Karpas-422 (cell line): Measurements from ENCODE around the gene LARGE1. TPM values are rescaled to one million over a fixed set of nuclear protein-coding genes. Genes with fewer than 3 reads are reported as not detected.

ENCODE experiments used
- DNase-seq: peaks from one replicate; pipeline ENCODE4 v3.0.0-alpha.2; 2015
- H2AFZ ChIP-seq: fragments of 200-600 bp; sonication (generic); 2 replicates; pipeline ENCODE4 v1.6.1; 2014; ENCODE audit warnings: antibody characterized with exemption, low read length, mixed read lengths
- H3K27ac ChIP-seq: fragments of 200-600 bp; sonication (generic); 2 replicates; pipeline ENCODE4 v1.5.1; 2014; ENCODE audit warnings: mild to moderate bottlenecking, low read length, moderate library complexity
- H3K27me3 ChIP-seq: fragments of 200-600 bp; sonication (generic); 2 replicates; pipeline ENCODE4 v1.6.1; 2014; ENCODE audit warnings: low read length, mixed read lengths
- H3K36me3 ChIP-seq: fragments of 200-600 bp; sonication (generic); 2 replicates; pipeline ENCODE4 v1.6.1; 2014; ENCODE audit warnings: low read length, mixed read lengths; ENCODE audit not compliant: insufficient read depth
- H3K4me1 ChIP-seq: fragments of 200-600 bp; sonication (generic); 2 replicates; pipeline ENCODE4 v1.6.1; 2014; ENCODE audit warnings: mild to moderate bottlenecking, low read length, mixed read lengths
- H3K4me2 ChIP-seq: fragments of 200-600 bp; sonication (generic); 2 replicates; pipeline ENCODE4 v1.6.1; 2014; ENCODE audit warnings: low read length, low read depth, mild to moderate bottlenecking; ENCODE audit not compliant: poor library complexity, severe bottlenecking
- H3K4me3 ChIP-seq: fragments of 200-600 bp; sonication (generic); 2 replicates; pipeline ENCODE4 v1.5.1; 2014; ENCODE audit warnings: mild to moderate bottlenecking, antibody characterized with exemption, low read length, mixed read lengths
- H3K79me2 ChIP-seq: fragments of 200-600 bp; sonication (generic); 2 replicates; pipeline ENCODE4 v1.6.1; 2014; ENCODE audit warnings: mild to moderate bottlenecking, low read length, mixed read lengths
- H3K9ac ChIP-seq: fragments of 200-600 bp; sonication (generic); 2 replicates; pipeline ENCODE4 v1.6.0; 2014; ENCODE audit warnings: low read length
- H3K9me2 ChIP-seq: fragments of 200-600 bp; sonication (generic), shearing (Covaris generic); replicated peaks from 2 replicates; pipeline ENCODE4 v1.6.0; 2014; ENCODE audit warnings: mild to moderate bottlenecking, low read length, moderate library complexity; ENCODE audit not compliant: insufficient read depth
- H3K9me3 ChIP-seq: fragments of 300-700, 200-600 bp; sonication (generic); 2 replicates; pipeline ENCODE4 v1.6.1; 2014; ENCODE audit warnings: low read length, mixed read lengths
- H4K20me1 ChIP-seq: fragments of 200-600 bp; sonication (generic); 2 replicates; pipeline ENCODE4 v1.6.1; 2014; ENCODE audit warnings: mild to moderate bottlenecking, antibody characterized with exemption, low read length, low read depth; ENCODE audit not compliant: insufficient read depth
- total RNA-seq: library from RNA; depleted of rRNA; stranded (reverse); fragments of >200 nt; shearing (Covaris generic); gene quantifications from 2 replicates; pipeline ENCODE4 v1.2.3, GENCODE V29; 2014; ENCODE audit warnings: low replicate concordance

The LARGE1 gene
- total RNA-seq, 1 experiment from 2014 or later, result 0.15 TPM

- no peaks in the 10 kb centered on the region for H3K4me1 ChIP-seq
- H3K27me3 ChIP-seq, result no peaks in the 10 kb centered on the region
- H3K4me3 ChIP-seq, result no peak overlapping the region
- H3K9me3 ChIP-seq, result no peaks in the 10 kb centered on the region
- no peaks in the 10 kb centered on the region for H3K9me2 ChIP-seq
- no peak for DNase-seq
- no peaks in the 10 kb centered on the region for H3K36me3 ChIP-seq
- no peak overlapping the region for H3K27ac ChIP-seq
- H3K79me2 ChIP-seq, result no peaks in the 10 kb centered on the region
- no peaks in the 10 kb centered on the region for H4K20me1 ChIP-seq
- no peak overlapping the region for H3K9ac ChIP-seq
- H3K4me2 ChIP-seq, result no peak overlapping the region
- H2AFZ ChIP-seq, result no peak overlapping the region
These were observed 378.1 kb downstream of the LARGE1 start for GRCh38 chr22:33542153-33542552.

- no peak overlapping the region for H3K27ac ChIP-seq
- no peak for DNase-seq
- H3K36me3 ChIP-seq, result no peaks in the 10 kb centered on the region
- no peak overlapping the region for H2AFZ ChIP-seq
- no peaks in the 10 kb centered on the region for H3K9me2 ChIP-seq
- H4K20me1 ChIP-seq, result no peaks in the 10 kb centered on the region
- no peaks in the 10 kb centered on the region for H3K9me3 ChIP-seq
- H3K79me2 ChIP-seq, result no peaks in the 10 kb centered on the region
- no peaks in the 10 kb centered on the region for H3K27me3 ChIP-seq
- H3K4me1 ChIP-seq, result no peaks in the 10 kb centered on the region
- H3K4me3 ChIP-seq, result no peak overlapping the region
- no peak overlapping the region for H3K4me2 ChIP-seq
- H3K9ac ChIP-seq, result no peak overlapping the region
These were observed 380.1 kb downstream of the LARGE1 start for GRCh38 chr22:33539902-33540751.

GRCh38 chr22:33539202-33539901 lies 380.9 kb downstream of the LARGE1 start:
- Histone ChIP-seq H2AFZ (no peak overlapping the region), H3K27ac (no peak overlapping the region), H3K4me1 (no peaks in the 10 kb centered on the region), H3K4me2 (no peak overlapping the region), H3K36me3 (no peaks in the 10 kb centered on the region), H3K9ac (no peak overlapping the region), H3K9me3 (no peaks in the 10 kb centered on the region), H3K4me3 (no peak overlapping the region), H3K27me3 (no peaks in the 10 kb centered on the region), H3K79me2 (no peaks in the 10 kb centered on the region), H4K20me1 (no peaks in the 10 kb centered on the region), H3K9me2 (no peaks in the 10 kb centered on the region)
- DNase-seq, result no peak

- Histone ChIP-seq H3K4me1 (no peaks in the 10 kb centered on the region), H4K20me1 (no peaks in the 10 kb centered on the region), H3K9me2 (no peaks in the 10 kb centered on the region), H2AFZ (peak overlapping the region; percentile 13; the same call in 1 of the 2 replicates), H3K9me3 (no peaks in the 10 kb centered on the region), H3K9ac (no peak overlapping the region), H3K4me2 (no peak overlapping the region), H3K27ac (no peak overlapping the region), H3K36me3 (no peaks in the 10 kb centered on the region), H3K27me3 (no peaks in the 10 kb centered on the region), H3K79me2 (no peaks in the 10 kb centered on the region), H3K4me3 (no peak overlapping the region)
- no peak for DNase-seq
These were observed 381.9 kb downstream of the LARGE1 start for GRCh38 chr22:33538277-33538885.

GRCh38 chr22:33537059-33537458 lies 383.2 kb downstream of the LARGE1 start:
- Histone ChIP-seq H4K20me1 (no peaks in the 10 kb centered on the region), H2AFZ (no peak overlapping the region), H3K9ac (no peak overlapping the region), H3K4me2 (no peak overlapping the region), H3K27ac (no peak overlapping the region), H3K9me3 (no peaks in the 10 kb centered on the region), H3K4me3 (no peak overlapping the region), H3K9me2 (no peaks in the 10 kb centered on the region), H3K36me3 (no peaks in the 10 kb centered on the region), H3K27me3 (no peaks in the 10 kb centered on the region), H3K4me1 (no peaks in the 10 kb centered on the region), H3K79me2 (no peaks in the 10 kb centered on the region)
- no peak for DNase-seq

GRCh38 chr22:33535937-33536875 lies 384.1 kb downstream of the LARGE1 start:
- Histone ChIP-seq H3K4me2 (no peak overlapping the region), H3K4me1 (no peaks in the 10 kb centered on the region), H4K20me1 (no peaks in the 10 kb centered on the region), H3K9ac (no peak overlapping the region), H3K4me3 (no peak overlapping the region), H3K27ac (no peak overlapping the region), H3K9me2 (no peaks in the 10 kb centered on the region), H3K79me2 (no peaks in the 10 kb centered on the region), H3K27me3 (no peaks in the 10 kb centered on the region), H3K36me3 (no peaks in the 10 kb centered on the region), H3K9me3 (no peaks in the 10 kb centered on the region), H2AFZ (no peak overlapping the region)
- no peak for DNase-seq

GRCh38 chr22:33529424-33530113 lies 390.7 kb downstream of the LARGE1 start:
- H3K4me2 ChIP-seq, result no peak overlapping the region
- no peaks in the 10 kb centered on the region for H3K36me3 ChIP-seq
- no peak for DNase-seq
- H3K4me3 ChIP-seq, result no peak overlapping the region
- H3K27ac ChIP-seq, result no peak overlapping the region
- no peaks in the 10 kb centered on the region for H3K9me3 ChIP-seq
- no peaks in the 10 kb centered on the region for H3K9me2 ChIP-seq
- no peaks in the 10 kb centered on the region for H4K20me1 ChIP-seq
- no peaks in the 10 kb centered on the region for H3K79me2 ChIP-seq
- H3K27me3 ChIP-seq, result no peaks in the 10 kb centered on the region
- no peak overlapping the region for H2AFZ ChIP-seq
- H3K9ac ChIP-seq, result no peak overlapping the region
- H3K4me1 ChIP-seq, result peaks cover 4% of the 10 kb centered on the region; the same call in 1 of the 2 replicates
